GM21576 (cell line): ENCODE results near the gene CYP2A6.
"Not testable (repeated sequence)": the region's sequence is repeated elsewhere in the genome, so short reads cannot be mapped to it uniquely, and the experiment has no call there.

Experiments
- ATAC-seq: cut with Tn5 transposase; IDR thresholded peaks from one replicate; pipeline ENCODE4 v1.9.1; 2021; ENCODE audit warnings: mild to moderate bottlenecking, moderate library complexity; ENCODE audit not compliant: unreplicated experiment

The CYP2A6 gene

DNA sequence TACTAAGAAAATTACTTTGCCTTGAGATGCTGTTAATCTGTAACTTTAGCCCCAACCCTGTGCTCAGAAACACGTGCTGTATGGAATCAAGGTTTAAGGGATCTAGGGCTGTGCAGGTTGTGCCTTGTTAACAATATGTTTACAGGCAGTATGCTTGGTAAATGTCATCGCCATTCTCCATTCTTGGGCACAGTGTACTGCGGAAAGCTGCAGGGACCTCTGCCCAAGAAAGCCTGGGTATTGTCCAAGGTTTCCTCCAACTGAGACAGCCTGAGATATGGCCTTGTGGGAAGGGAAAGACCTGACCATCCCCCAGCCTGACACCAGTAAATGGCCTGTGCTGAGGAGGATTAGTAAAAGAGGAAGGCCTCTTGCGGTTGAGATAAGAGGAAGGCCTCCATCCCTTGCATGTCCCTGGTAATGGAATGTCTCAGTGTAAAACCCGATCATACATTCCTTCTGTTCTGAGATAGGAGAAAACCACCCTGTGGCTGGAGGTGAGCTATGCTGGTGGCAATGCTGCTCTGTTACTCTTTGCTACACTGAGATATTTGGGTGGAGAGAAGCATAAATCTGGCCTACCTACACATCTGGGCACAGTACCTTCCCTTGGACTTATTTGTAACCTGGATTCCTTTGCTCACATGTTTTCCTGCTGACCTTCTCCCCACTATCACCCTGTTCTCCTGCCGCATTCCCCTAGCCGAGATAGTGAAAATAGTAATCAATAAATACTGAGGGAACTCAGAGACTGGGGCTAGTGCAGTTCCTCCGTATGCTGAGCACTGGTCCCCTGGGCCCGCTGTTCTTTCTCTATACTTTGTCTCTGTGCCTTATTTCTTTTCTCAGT lies 27.3 kb downstream of the CYP2A6 start:
- not testable (repeated sequence) for ATAC-seq

DNA sequence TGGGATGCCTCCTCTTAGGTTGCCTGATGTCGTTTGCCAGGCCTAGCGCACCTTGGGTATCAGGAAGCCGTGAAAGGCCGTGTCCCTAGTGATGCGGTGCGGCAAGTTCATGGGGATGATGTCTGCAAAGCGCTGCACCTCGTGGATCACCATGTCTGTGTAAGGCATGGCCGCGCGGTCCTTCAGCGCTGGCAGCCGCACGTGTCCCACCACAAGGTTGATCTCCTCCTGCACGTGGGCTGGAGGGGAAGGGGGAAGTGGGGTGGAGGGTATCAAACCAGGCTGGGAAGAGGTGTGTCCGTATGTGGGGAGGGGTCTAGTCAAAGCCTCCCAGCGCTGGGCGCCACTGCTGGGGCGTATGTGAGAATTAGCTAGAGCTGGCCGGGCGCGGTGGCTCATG lies 28.1 kb downstream of the CYP2A6 start:
- no peak for ATAC-seq

DNA sequence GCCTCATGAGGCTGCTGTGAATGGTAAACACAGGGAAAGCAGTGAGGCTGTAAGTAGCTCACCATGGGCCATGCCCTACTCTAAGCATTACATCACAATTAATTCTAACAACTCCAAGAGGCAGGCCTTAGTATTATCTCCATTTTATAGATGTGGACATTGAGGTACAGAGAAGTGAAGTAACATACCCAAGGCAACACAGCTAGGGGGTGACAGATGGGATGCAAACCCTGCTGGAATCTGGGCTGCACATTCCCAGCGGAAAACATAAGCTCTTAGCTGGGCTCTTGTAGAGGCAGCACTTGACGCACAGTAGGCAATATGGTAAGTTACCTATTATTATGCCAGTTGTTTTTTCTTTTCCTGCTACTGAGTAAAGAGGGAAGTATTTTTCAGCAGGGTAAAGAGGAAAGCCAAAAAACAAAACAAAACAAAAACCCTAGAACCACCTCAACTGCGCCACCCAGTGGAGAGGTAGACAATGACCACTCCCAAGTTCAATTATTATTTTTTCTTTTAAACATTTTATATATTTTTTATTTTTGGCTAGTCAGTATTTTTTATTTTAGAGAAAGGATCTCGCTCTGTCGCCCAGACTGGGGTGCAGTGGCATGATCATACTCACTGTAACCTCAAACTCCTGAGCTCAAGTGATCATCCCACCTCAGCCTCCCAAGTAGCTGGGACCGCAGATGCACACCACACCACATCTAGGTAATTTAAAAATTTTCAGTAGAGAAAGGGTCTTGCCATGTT lies 30.6 kb downstream of the CYP2A6 start:
- not testable (repeated sequence) for ATAC-seq

DNA sequence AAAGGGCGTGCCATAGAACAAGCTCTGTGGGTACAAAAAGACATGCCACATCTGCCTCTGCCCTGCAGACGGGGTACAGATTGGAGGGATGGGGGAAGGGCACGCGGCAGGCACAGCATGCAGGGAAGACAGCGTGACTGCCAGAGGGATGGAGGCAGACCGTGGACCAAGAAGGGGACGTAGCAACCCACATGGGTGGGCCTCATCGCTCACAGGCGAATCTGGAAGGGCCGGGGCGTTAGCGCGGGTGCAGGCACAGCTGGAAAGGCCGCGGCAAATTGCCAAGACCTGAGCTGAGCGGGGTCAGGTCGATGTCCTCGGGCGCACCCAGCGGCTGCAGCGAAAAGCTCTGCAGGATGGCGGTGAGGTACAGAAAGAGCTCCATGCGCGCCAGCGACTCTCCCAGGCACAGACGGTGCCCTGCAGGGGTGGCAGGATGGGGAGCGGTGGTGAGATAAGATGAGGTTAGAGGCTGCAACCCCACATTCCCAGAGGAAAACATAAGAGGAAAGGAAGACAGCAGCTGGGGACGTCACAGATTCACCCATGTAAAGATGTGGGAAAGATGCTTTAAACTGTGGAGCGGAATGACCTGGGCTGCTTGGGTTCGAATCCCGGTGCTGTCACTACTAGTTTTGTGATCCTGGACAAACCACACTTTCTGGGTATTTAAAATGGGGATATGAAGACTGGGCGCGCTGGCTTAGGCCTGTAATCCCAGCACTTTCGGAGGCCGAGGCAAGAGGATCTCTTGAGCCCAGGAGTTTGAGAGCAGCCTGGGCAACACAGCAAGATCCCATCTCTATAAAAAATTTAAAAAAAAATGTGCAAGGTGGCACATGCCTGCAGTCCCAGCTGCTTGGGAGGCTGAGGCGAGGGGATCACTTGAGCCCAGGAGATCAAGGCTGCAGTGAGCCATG lies 31.5 kb downstream of the CYP2A6 start:
- not testable (repeated sequence) for ATAC-seq

DNA sequence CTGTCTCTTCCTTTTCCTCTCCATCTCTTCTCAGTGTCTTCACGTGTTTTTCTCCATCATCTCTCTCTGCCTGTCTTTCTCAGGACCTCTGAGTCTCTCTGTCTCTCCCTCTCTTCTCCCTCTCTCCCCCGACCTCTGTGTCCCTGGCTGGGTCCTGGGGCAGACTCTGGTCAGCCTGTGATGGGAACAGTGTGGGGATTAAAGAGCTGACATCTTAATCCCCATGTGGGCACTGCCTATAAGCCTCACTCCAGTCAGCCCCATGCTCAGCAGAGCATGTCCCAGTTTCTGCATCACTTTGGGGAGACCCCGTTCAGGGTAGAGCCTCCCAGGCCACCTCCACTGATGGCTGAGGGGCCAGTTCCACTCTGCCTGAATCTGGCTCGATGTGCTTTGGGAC lies 35.0 kb downstream of the CYP2A6 start:
- ATAC-seq = no peak

DNA sequence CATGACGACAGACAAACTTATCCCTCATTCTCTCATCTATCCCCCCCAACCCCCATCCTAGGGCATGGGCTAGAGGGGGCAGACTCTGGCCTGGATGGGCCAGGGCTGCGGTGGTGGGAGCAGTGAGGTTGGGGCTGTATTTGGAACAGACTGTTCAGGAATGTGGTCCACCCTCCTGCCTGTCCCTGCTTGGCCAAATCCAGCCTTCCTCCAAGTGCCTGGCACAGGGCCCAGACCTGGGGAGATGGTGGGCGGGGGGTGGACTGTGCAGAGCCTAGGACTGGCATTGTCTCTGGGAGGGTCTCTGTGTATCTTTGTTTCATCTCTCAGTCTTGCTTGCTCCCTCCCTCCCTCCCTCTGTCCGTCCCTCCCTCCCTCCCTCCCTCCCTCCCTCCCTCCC lies 37.1 kb downstream of the CYP2A6 start:
- ATAC-seq = no peak

DNA sequence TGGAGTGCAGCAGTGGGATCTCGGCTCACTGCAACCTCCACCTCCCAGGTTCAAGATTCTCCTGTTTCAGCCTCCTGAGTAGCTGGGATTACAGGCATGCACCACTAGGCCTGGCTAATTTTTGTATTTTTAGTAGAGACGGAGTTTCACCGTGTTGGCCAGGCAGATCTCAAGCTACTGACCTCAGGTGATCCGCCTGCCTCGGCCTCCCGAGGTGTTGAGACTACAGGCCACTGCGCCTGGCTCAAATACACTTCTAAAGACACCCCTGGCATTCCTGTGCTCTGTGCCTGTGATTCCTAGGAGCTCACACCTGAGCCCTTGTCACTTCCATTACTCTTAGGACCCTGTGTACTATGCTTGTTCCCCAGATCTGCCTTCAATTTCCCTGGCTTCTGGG lies 37.7 kb downstream of the CYP2A6 start:
- ATAC-seq = not testable (repeated sequence)

DNA sequence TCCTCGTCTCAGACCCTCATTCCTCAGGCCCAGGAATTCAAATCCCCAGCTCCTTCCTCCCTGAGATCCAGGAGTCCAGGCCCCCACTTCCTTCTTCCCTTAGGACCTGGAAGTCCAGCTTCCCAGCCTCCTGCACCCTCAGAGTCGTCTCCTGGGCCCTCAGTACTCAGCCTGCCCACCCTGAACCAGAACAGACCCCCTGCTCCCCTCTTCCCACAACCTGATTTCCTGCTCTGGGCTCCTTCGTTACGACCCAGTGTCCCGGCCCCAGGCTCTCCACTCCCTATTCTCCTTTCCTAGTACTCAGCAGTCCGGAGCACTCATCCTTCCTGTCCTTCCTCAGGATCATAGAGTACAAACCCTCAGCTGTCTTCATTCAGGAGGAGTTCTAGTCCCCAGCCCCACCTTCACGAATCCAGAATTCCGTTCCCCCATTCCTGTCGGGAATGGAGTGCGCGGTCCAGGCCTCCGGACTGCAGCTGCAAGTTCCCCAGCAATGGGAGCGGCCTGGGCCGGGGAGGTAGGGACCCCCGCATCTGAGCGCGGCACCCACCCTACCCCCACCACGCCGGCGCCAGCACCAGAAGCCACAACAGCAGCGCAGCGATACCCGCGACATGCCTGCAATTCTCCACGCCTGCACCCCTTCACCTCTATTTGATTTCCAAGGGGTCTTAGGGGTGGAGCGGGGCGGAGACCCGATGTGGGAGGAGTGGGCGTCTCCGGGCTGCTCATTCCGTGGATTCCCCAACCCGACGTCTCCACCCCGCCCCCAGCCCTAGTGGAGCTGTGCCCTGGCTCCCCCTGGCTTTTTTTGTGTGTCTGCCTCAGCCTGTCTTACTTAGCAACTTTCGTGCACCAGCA lies 38.5 kb downstream of the CYP2A6 start:
- ATAC-seq = no peak

DNA sequence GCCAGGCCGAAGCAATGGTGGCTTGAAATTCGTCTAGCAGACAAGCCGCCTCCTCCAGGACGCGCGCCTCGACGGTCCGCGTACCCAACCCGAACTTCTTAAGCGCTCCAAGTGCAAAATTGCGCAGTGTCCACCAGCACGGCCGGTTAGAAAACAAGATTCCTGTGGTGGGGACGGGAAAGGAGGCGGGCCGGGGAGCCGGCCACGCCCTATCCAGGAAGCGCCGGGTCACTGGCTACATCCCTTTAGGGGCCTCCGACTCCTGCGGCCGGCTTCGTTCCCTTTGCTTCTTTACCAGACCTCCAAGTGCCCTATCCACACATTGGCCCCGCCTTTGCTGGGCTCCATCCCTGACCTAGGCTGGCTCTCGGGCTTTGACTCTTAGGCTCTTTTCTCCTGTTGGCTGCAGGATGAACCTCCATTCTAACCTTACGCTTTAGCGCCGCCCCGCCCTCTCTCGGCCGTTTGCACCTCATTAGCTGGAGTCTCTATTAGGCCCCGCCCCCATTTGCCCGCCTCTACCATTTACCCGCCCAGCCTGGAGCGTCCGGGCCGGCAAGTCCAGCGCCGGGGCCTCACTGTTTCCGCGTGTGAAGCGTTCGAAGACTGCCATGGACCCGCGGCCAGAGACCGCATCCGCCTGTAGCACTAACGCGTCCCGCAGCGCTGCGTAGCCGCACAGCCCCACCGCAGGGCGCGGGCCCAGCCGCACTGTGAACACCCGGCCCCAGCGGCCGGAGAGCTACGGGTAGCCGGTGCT lies 39.4 kb downstream of the CYP2A6 start:
- ATAC-seq = peak; percentile 65

DNA sequence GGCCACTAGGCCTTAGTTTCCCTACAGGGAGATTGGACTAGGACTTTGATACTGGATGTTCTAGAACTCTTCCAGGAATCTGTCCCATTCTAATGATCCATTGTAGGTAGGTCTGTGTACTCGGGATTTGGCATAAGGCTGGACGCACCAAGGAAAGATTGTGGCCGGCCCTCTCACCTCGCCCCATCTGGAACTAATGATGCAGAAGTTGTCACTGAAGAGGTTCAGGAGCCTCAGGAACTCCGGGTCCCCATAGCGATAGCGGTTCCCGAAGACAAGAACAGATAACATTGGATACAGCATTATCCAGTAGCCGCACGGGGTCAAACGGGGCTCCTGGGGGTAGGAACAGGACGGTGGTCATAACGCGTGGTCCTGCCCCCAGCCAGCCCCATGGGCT lies 40.1 kb downstream of the CYP2A6 start:
- ATAC-seq = no peak

DNA sequence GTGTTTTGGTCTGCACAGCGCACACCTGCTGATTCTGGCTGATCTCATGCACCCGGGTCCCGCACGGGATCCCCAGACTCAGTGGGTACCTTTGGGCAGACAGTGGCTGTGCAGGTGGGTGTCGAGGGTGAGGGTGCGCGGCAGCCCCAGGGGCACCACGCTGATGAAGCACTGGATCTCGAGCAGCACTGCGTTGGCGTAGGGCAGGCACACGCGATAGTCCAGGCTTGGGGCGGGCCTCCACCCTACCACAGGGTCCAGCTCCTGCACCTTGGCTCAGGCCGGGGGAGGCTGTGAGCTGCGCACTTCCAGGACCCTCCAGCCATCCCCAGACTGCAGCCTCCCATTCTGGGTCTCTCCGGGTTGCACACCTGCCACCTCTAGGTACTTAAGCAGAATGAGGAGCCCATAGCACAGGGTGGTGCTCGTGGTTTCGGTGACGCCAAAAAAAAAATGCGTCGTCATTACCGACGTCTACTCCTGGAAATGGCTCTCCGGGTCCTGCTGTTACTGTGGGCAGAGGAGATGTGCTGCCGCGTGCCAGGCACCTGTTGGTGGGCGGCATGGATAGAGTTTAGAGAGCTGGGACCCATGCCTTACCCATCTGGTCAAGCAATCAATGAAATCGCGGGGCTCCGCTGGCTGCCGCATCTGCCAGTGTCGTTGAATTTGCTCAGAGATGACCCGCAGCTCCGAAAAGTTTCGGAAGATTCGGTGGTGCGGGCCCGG lies 40.7 kb downstream of the CYP2A6 start:
- ATAC-seq = no peak

DNA sequence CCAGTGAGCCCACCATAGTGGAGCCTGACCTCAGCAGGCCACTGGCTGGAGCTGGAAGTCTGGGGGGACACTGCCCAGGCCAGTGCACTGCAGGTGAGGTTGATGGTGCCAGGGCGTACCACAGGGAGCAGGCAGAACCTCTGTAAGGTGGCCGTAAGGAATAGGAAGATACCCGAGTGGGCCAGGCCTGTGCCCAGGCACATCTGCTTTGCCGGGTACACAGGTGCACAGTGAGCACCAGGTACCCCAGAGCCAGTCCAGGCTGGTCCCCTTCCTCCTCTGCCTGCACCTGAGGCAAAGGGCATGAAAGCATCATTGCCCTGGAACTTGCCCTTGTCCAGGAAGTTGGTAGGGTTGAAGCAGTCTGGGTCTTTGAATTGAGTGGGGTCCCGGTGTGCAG lies 41.8 kb downstream of the CYP2A6 start:
- no peak for ATAC-seq

DNA sequence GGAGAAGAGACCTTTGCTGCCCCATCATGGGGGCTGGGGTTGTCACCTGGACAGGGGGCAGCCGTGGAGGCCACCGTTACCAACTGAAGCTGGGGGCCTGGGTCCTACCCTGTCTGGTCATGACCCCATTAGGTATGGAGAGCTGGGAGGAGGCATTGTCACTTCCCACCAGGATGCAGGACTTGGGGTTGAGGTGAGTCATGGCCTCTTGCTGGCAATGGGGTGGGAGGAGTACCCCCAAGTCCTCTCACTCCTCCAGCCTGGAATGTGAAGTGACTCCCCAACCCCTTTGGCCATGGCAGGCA lies 42.3 kb downstream of the CYP2A6 start:
- ATAC-seq = no peak

DNA sequence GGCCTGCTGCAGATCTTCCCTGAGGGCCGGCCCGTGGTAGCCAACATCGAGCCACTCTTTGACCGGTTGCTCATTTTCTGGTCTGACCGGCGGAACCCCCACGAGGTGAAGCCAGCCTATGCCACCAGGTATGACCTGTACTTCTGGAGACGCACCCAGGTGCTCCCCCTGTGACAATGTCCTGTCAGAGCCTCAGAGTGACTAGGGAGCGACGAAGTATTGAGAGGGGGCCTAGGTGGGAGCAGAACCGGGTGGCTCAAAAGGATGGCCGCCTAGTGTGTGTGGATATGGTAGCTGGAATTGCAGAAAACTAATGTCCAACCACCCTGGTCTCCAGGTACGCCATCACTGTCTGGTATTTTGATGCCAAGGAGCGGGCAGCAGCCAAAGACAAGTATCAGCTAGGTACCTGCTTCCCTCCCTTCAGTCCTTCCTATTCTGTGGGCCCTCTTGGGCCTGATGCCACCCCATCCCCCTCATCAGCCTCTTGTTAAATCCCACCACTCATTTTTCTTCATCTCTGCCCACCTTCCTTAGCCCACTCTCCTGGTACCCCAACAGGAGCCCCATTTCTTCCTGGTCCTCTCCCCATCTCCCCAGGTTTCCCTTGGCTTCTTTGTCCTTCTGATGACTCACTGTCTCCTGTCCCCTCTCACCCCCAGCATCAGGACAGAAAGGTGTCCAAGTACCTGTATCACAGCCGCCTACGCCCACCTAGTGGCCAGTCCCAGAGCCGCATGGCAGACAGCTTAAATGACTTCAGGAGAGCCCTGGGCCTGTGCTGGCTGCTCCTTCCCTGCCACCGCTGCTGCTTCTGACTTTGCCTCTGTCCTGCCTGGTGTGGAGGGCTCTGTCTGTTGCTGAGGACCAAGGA lies 42.9 kb downstream of the CYP2A6 start:
- ATAC-seq = no peak

DNA sequence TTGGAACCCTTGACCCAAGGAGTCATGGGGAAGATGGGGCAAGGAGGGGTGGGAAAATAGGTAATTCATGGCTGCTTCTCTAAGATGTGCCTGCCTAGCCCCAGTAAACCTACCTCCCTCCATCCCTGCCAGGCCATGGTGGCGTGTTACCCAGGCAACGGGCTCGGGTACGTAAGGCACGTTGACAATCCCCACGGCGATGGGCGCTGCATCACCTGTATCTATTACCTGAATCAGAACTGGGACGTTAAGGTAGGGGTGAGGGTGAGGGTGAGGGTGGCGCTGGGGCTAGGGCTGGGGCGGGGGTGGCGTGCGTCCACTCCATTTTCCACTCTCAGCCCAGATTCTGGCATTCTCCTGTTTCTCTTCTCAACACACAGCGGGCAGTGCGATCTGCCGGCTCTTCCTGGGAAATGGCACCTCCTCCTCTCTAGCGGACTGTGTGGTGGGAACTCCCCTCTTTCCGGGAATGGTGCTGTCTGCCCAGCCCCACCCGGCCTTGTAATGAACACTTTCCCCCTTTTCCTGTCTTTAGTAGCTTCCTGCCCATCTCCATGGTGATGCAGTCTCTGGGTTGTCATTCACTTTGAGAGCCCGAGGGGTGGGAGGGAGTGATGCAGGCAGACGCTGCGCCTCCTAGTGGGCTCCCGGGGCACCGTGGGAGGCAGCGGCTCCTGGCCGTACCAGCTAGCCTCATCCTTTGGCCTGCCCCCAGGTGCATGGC lies 43.7 kb downstream of the CYP2A6 start:
- ATAC-seq = no peak

DNA sequence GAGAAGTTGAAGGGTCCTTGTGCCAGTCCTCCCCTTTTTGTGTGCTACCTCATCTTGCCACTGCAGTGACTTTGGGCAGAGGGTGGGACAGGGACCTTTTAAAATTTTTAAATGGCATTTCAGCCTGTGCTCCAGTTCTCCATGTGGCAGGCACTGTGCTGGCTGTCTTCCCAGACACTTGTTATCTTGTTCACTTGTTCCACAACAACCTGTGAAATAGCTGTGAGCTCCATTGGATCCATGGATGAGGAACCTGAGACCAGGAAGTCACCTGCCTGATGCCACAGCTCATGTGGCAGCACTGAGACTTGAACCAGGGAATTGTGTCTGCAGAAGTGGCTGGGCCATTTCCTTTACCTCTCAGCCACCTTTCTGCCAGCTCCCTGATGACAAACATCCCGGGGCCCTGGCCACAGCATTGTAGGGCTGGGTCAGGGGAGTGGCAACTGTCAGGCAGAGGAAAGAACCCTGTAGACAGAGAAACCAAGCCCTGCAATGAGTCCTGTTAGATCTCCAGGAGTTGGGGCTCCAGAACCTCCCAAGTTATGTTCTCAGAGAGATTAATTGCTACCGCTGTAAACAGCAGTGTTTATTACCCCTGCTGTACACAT lies 44.9 kb downstream of the CYP2A6 start:
- no peak for ATAC-seq

DNA sequence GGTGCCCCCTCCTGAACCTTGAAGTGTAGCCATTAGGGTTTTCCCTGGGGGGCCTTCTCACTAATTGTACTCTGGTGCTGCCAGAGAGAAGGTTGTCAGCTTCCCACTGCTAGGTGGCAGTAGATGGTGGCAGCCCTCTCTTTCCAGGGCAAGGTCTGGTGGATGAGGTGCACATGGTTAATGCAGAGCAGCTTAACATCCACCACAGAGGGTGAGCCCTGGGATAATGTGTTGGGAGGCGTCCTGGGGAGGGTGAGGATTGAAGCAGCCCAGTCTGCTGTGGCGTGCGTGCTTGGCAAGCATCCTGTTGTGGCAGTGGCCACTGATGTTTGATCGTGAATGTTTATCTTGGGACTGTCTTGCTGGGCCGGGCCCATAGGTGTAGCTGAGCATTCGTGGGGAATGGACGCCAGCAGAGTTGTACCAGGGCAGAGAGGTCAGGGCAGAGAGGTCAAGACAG lies 45.4 kb downstream of the CYP2A6 start:
- no peak for ATAC-seq
